NCI-H2081 (cell line): ENCODE data around the gene ANKUB1.
"Not testable (repeated sequence)": the region's sequence is repeated elsewhere in the genome, so short reads cannot be mapped to it uniquely, and the experiment has no call there.

ENCODE experiments used
- DNase-seq, 2 experiments: peaks; one replicate each; lab custom pipeline; 2025; lab: John Stamatoyannopoulos, UW

Gene ANKUB1

GRCh38 chr3:149792452-149793270, at the start of gene ANKUB1:
TSS of gene ANKUB1 (minus strand) at chr3:149792554. CDS start at chr3:149792366, 188 bp downstream.
- no peak for DNase-seq

GRCh38 chr3:149839896-149840295, 47.5 kb upstream of the ANKUB1 start:
- no peak for DNase-seq

- not testable (repeated sequence) for DNase-seq
Observed at GRCh38 chr3:149839469-149839868, 47.1 kb upstream of the ANKUB1 start.

- not testable (repeated sequence) for DNase-seq
Observed at GRCh38 chr3:149838491-149838890, 46.1 kb upstream of the ANKUB1 start.

- DNase-seq, result no peak
Observed at GRCh38 chr3:149833241-149833640, 40.9 kb upstream of the ANKUB1 start.

GRCh38 chr3:149832086-149832485, 39.7 kb upstream of the ANKUB1 start:
- DNase-seq, result no peak

- no peak for DNase-seq
Observed at GRCh38 chr3:149831321-149831720, 39.0 kb upstream of the ANKUB1 start.

GRCh38 chr3:149830902-149831301, 38.5 kb upstream of the ANKUB1 start:
- peak in 1 of 2 experiments; percentile 21 for DNase-seq

GRCh38 chr3:149829631-149830030, 37.3 kb upstream of the ANKUB1 start:
- DNase-seq, result not testable (repeated sequence)

GRCh38 chr3:149828390-149828789, 36.0 kb upstream of the ANKUB1 start:
- DNase-seq, result no peak

- no peak for DNase-seq
Observed at GRCh38 chr3:149826636-149827035, 34.3 kb upstream of the ANKUB1 start.

- DNase-seq, result no peak
Observed at GRCh38 chr3:149820183-149820582, 27.8 kb upstream of the ANKUB1 start.

GRCh38 chr3:149819432-149819831, 27.1 kb upstream of the ANKUB1 start:
- no peak for DNase-seq

- no peak for DNase-seq
Observed at GRCh38 chr3:149816986-149817385, 24.6 kb upstream of the ANKUB1 start.

GRCh38 chr3:149816311-149816710, 24.0 kb upstream of the ANKUB1 start:
- no peak for DNase-seq

GRCh38 chr3:149815728-149816127, 23.4 kb upstream of the ANKUB1 start:
- no peak for DNase-seq

GRCh38 chr3:149815321-149815720, 23.0 kb upstream of the ANKUB1 start:
- DNase-seq, result no peak

GRCh38 chr3:149813367-149814281, 21.3 kb upstream of the ANKUB1 start:
- DNase-seq, result peak in 1 of 2 experiments; percentile 53

GRCh38 chr3:149812606-149813366, 20.4 kb upstream of the ANKUB1 start, which contains the start of gene RNF13:
TSS of gene RNF13 (plus strand) at chr3:149813215. CDS start at chr3:149846027, 32,812 bp downstream.
- peak; percentile 95 to 98 for DNase-seq

- no peak for DNase-seq
Observed at GRCh38 chr3:149812165-149812605, 19.8 kb upstream of the ANKUB1 start.

- DNase-seq, result no peak
Observed at GRCh38 chr3:149810846-149811245, 18.5 kb upstream of the ANKUB1 start.

GRCh38 chr3:149809699-149810098, 17.3 kb upstream of the ANKUB1 start:
- DNase-seq, result no peak
